GM12865 (cell line): ENCODE results near the gene TMEM132C.

Source experiments
- DNase-seq: peaks from one replicate; pipeline ENCODE4 v3.0.0; 2010; ENCODE audit warnings: low read depth
- H3K4me3 ChIP-seq: 2 replicates; pipeline ENCODE4 v1.5.1; 2011; ENCODE audit warnings: mild to moderate bottlenecking, low read depth, low read length, control low read depth
- TF ChIP-seq, protein P1 (sequence below): IDR thresholded peaks from 2 replicates; pipeline ENCODE4 v1.5.1; 2011; ENCODE audit warnings: low read length, control low read depth, low read depth, inconsistent platforms; ENCODE audit not compliant: insufficient read depth; ENCODE audit errors: missing control alignments

Gene TMEM132C

DNA sequence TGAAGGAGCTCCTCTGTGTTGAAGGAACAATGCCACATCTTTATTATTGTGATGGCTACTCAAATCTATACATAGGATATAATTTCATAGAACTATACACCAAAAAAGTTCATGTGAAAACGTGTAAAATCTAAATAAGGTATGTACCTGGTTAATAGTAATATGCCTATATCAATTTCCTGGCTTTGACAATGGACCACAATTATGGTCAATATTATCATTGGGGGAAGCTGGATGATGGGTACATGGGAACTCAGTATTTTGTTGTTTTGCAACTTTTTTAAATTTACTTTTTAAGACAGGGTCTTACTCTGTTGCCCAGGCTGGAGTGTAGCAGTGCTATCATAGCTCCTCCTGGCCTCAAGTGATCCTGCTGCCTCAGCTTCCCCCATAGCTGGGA lies 270.7 kb downstream of the TMEM132C start:
- DNase-seq: no peak
- TF ChIP-seq, protein P1, sequence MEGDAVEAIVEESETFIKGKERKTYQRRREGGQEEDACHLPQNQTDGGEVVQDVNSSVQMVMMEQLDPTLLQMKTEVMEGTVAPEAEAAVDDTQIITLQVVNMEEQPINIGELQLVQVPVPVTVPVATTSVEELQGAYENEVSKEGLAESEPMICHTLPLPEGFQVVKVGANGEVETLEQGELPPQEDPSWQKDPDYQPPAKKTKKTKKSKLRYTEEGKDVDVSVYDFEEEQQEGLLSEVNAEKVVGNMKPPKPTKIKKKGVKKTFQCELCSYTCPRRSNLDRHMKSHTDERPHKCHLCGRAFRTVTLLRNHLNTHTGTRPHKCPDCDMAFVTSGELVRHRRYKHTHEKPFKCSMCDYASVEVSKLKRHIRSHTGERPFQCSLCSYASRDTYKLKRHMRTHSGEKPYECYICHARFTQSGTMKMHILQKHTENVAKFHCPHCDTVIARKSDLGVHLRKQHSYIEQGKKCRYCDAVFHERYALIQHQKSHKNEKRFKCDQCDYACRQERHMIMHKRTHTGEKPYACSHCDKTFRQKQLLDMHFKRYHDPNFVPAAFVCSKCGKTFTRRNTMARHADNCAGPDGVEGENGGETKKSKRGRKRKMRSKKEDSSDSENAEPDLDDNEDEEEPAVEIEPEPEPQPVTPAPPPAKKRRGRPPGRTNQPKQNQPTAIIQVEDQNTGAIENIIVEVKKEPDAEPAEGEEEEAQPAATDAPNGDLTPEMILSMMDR: no peak
- no peak overlapping the region for H3K4me3 ChIP-seq

DNA sequence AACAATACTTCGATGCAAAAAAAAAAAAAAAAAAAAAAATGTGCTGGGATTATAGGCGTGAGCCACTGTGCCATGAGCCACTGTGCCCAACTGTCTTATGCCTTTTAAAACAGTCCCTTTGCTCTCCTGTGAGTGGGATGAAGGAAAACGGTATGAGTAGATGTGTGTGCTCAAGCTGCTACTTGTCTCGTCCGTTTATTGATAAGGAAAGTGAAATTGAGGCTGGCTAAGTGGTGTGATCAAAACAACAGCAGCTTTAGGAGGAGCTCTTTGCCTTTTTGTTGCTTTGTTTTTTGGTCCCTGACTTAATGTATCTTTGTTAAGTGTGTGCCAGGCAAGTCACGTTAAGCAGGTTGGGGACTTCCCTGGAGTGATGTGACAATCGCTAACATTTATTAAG lies 275.9 kb downstream of the TMEM132C start:
- TF ChIP-seq, protein P1: no peak
- no peak for DNase-seq

GRCh38 chr12:128543460-128543859 lies 276.5 kb downstream of the TMEM132C start:
- no peak overlapping the region for H3K4me3 ChIP-seq
- DNase-seq: no peak
- TF ChIP-seq, protein P1: no peak

More for the DNA sequence above, 275.9 kb downstream of the TMEM132C start:
- no peak overlapping the region for H3K4me3 ChIP-seq

GRCh38 chr12:128543971-128544370 lies 277.0 kb downstream of the TMEM132C start:
- DNase-seq: no peak
- H3K4me3 ChIP-seq: no peak overlapping the region
- TF ChIP-seq, protein P1: no peak

DNA sequence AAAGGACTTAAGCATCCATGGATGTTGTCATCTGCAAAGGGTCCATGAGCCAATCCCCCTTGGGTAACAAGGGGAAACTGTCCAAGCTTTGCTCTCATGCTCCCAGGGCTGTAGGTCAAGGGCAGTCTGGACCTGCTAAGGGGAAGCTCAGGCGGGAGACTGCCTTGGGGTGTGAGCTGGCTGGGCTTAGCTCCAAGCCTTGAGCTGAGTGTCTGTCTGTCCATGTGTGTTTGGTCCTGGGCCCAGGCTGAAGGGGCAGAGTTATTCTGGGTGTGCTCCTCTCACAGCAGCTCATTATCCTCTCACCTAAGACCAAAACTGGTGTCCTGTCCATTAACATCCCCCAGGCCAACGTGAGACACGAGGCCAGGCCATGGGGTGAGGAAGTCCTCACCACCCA lies 282.0 kb downstream of the TMEM132C start:
- TF ChIP-seq, protein P1: no peak
- H3K4me3 ChIP-seq: no peak overlapping the region
- no peak for DNase-seq

- H3K4me3 ChIP-seq: no peak overlapping the region
- TF ChIP-seq, protein P1: no peak
- DNase-seq: no peak
Observed at GRCh38 chr12:128549601-128550218, 282.7 kb downstream of the TMEM132C start.

DNA sequence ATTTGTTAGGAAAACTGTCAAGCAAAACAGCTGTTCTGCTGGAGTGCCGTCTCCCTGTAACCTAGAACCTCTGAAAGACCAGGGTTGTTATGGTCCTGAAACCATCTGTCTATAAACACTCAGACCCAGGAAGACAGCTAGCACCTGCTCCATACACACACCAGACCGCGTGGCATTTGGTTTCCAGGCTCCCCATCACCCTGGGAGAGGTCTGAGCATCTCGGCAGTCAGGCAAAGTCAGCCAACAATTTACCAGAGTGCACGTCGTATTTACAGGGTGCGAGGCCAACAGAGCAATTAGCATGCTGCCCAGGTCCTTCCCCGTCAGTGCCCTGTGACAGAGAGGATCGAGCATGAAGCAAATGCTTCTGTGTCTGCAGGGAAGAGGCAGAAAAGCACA lies 284.3 kb downstream of the TMEM132C start:
- no peak overlapping the region for H3K4me3 ChIP-seq
- TF ChIP-seq, protein P1: no peak
- no peak for DNase-seq
